A549 (cell line): Measurements from ENCODE around the gene ZBED4. TPM values are rescaled to one million over a fixed set of nuclear protein-coding genes. Genes with fewer than 3 reads are reported as not detected.

Experiments used
- ATAC-seq, 2 experiments: fragments of 200-7000 bp in 1 of 2; fragments of >200 bp in 1 of 2; cut with Nextera tagmentation in 1 of 2; cut with Tn5 transposase in 1 of 2; 3 replicates each; pipeline versions ENCODE4 v1.8.0 to v1.9.1; 2018 to 2020; ENCODE audit warnings: mild to moderate bottlenecking in 1 of 2, moderate library complexity in 1 of 2
- CTCF ChIA-PET: fragments of 300-600 bp; sonication (Branson Sonifier 250); formaldehyde crosslinking; extraction: SDS; loops from one replicate; lab custom pipeline; 2021; ENCODE audit warnings: antibody characterized with exemption, inconsistent platforms; lab: Yijun Ruan, JAX
- POLR2A ChIA-PET: fragments of 350-600 bp; formaldehyde crosslinking; extraction: SDS; loops from one replicate; lab custom pipeline; 2021; ENCODE audit warnings: antibody characterized with exemption, inconsistent platforms; lab: Yijun Ruan, JAX
- DNase-seq, 2 experiments: peaks; one replicate each; pipeline versions ENCODE4 v3.0.0 to v3.0.0-alpha.2; 2011 to 2016; ENCODE audit warnings: low read depth in 1 of 2, low spot score in 1 of 2
- FAIRE-seq: peaks from 2 replicates; lab custom pipeline; 2011; peaks lifted over from hg19 to GRCh38; lab: Jason Lieb, UNC
- H3K27ac ChIP-seq, 2 experiments: fragments of >200 bp; sonication (Bioruptor Twin); formaldehyde crosslinking; 3 replicates each; pipeline ENCODE4 v1.5.1; 2016 to 2017
- H3K4me1 ChIP-seq: fragments of >200 bp; sonication (Bioruptor Twin); formaldehyde crosslinking; 3 replicates; pipeline ENCODE4 v1.6.1; 2016
- H3K4me2 ChIP-seq: fragments of >200 bp; sonication (Bioruptor Twin); formaldehyde crosslinking; 3 replicates; pipeline ENCODE4 v1.6.1; 2016
- H3K4me3 ChIP-seq: fragments of >200 bp; sonication (Bioruptor Twin); formaldehyde crosslinking; 3 replicates; pipeline ENCODE4 v1.5.1; 2016
- H3K9me3 ChIP-seq: fragments of >200 bp; sonication (Bioruptor Twin); formaldehyde crosslinking; 3 replicates; pipeline ENCODE4 v1.6.1; 2016
- CEBPB ChIP-seq, 2 experiments: fragments of >200 bp in 1 of 2; sonication (Bioruptor Twin) in 1 of 2; formaldehyde crosslinking in 1 of 2; IDR thresholded peaks; 2 replicates each; pipeline ENCODE4 v1.6.1; 2012 to 2016
- CHD4 ChIP-seq: fragments of 200-600 bp; sonication (generic); IDR thresholded peaks from 2 replicates; pipeline ENCODE4 v1.6.1; 2016; ENCODE audit warnings: antibody characterized with exemption, mild to moderate bottlenecking, borderline replicate concordance
- EHF ChIP-seq: fragments of 250-450 bp; sonication (Bioruptor Pico); IDR thresholded peaks from 2 replicates; pipeline ENCODE4 v1.5.0; 2020; ENCODE audit warnings: mild to moderate bottlenecking
- FOSL2 ChIP-seq, 2 experiments: fragments of 450-650 bp in 1 of 2; fragments of >200 bp in 1 of 2; sonication (Bioruptor Twin) in 1 of 2; formaldehyde crosslinking; IDR thresholded peaks; 2 replicates each; pipeline versions ENCODE4 v1.5.0 to v1.6.1; 2016 to 2020; ENCODE audit warnings: mild to moderate bottlenecking in 1 of 2, moderate library complexity in 1 of 2
- HDAC2 ChIP-seq: fragments of 200-600 bp; sonication (generic); IDR thresholded peaks from 2 replicates; pipeline ENCODE4 v1.6.1; 2016
- HEYL ChIP-seq: fragments of 250-450 bp; sonication (Bioruptor Pico); IDR thresholded peaks from 2 replicates; pipeline ENCODE4 v1.8.0; 2021; ENCODE audit warnings: mild to moderate bottlenecking, moderate library complexity
- HOXA7 ChIP-seq: fragments of 250-450 bp; sonication (Bioruptor Pico); IDR thresholded peaks from 2 replicates; pipeline ENCODE4 v1.5.0; 2020; ENCODE audit warnings: mild to moderate bottlenecking, moderate library complexity
- JUN ChIP-seq, 2 experiments: fragments of >200 bp; sonication (Bioruptor Twin); formaldehyde crosslinking; IDR thresholded peaks; 2 replicates in 1 of 2; 3 replicates in 1 of 2; pipeline ENCODE4 v1.6.1; 2016 to 2017
- JUNB ChIP-seq: fragments of >200 bp; sonication (Bioruptor Twin); formaldehyde crosslinking; IDR thresholded peaks from 2 replicates; pipeline ENCODE4 v1.6.1; 2016
- KDM1A ChIP-seq: fragments of 200-600 bp; sonication (generic); IDR thresholded peaks from 2 replicates; pipeline ENCODE4 v1.6.1; 2016; ENCODE audit warnings: low read depth, mild to moderate bottlenecking
- MAFK ChIP-seq: fragments of 450-650 bp; IDR thresholded peaks from 2 replicates; pipeline ENCODE4 v1.6.1; 2014; ENCODE audit not compliant: partially characterized antibody
- MAZ ChIP-seq: fragments of 150-350 bp; IDR thresholded peaks from 2 replicates; pipeline ENCODE4 v1.6.1; 2014; ENCODE audit warnings: antibody characterized with exemption, low read depth, low read length, borderline replicate concordance
- NPAS2 ChIP-seq: fragments of 250-450 bp; sonication (Bioruptor Pico); IDR thresholded peaks from 2 replicates; pipeline ENCODE4 v1.8.0; 2022; ENCODE audit warnings: mild to moderate bottlenecking, moderate library complexity, borderline replicate concordance
- POLR2AphosphoS2 ChIP-seq: conservative IDR thresholded peaks from 2 replicates; pipeline ENCODE4 v1.6.1; 2012; ENCODE audit warnings: low read length, improper control_type of control experiment, inconsistent platforms
- RFX5 ChIP-seq: fragments of 450-650 bp; IDR thresholded peaks from 2 replicates; pipeline ENCODE4 v1.7.1; 2014; ENCODE audit warnings: antibody characterized with exemption, mild to moderate bottlenecking, moderate library complexity
- SMC3 ChIP-seq: fragments of >200 bp; sonication (Bioruptor Twin); formaldehyde crosslinking; IDR thresholded peaks from 3 replicates; pipeline ENCODE4 v1.6.1; 2018; ENCODE audit warnings: inconsistent platforms
- SREBF2 ChIP-seq: fragments of 450-650 bp; IDR thresholded peaks from 2 replicates; pipeline ENCODE4 v1.6.1; 2014; ENCODE audit warnings: mild to moderate bottlenecking, moderate library complexity
- TP53 ChIP-seq: fragments of 250-450 bp; sonication (Bioruptor Pico); IDR thresholded peaks from 2 replicates; pipeline ENCODE4 v1.5.0; 2021; ENCODE audit warnings: mild to moderate bottlenecking, moderate library complexity
- USF2 ChIP-seq: fragments of 450-650 bp; IDR thresholded peaks from 2 replicates; pipeline ENCODE4 v1.6.1; 2014; ENCODE audit warnings: antibody characterized with exemption
- ZC3H11A ChIP-seq: fragments of 450-650 bp; IDR thresholded peaks from 2 replicates; pipeline ENCODE4 v1.6.1; 2014; ENCODE audit warnings: antibody characterized with exemption, mild to moderate bottlenecking
- WGBS: methylation state at CpG from one replicate; pipeline ENCODE4 v1.1.6; 2017; ENCODE audit errors: missing lambda C conversion rate; 5-methylcytosine and 5-hydroxymethylcytosine counted together
- polyA plus RNA-seq, 4 experiments: library from polyadenylated mRNA; depleted of rRNA in 3 of 4; stranded (reverse); fragments of >200 nt; fragmentation: RNase III in 1 of 4; extraction: RNeasy Plus Mini Kit Qiagen cat#74134 plus additional on column Dnase treatment in 1 of 4; gene quantifications; 2 replicates in 3 of 4; 3 replicates in 1 of 4; pipeline ENCODE4 v1.2.3, GENCODE V29; 2011 to 2017
- TF ChIP-seq, protein P1 (sequence below): fragments of 250-450 bp; sonication (Bioruptor Pico); IDR thresholded peaks from 2 replicates; pipeline ENCODE4 v1.5.0; 2021; ENCODE audit warnings: mild to moderate bottlenecking, moderate library complexity, borderline replicate concordance
- TF ChIP-seq, protein P2 (sequence below): fragments of 250-450 bp; sonication (Bioruptor Pico); IDR thresholded peaks from 2 replicates; pipeline ENCODE4 v1.5.0; 2020; ENCODE audit warnings: low read depth, mild to moderate bottlenecking, moderate library complexity
- TF ChIP-seq, protein P3 (sequence below): fragments of >200 bp; sonication (Bioruptor Twin); formaldehyde crosslinking; IDR thresholded peaks from 2 replicates; pipeline ENCODE4 v1.6.1; 2016
- TF ChIP-seq, protein P4 (sequence below): fragments of >200 bp; sonication (Bioruptor Twin); formaldehyde crosslinking; IDR thresholded peaks from 3 replicates; pipeline ENCODE4 v1.5.1; 2016

Gene ZBED4
- polyA plus RNA-seq, 2 of the 4 experiments (the other 2 are of a cell fraction), result 8.6 to 9.5 TPM

GRCh38 chr22:49856343-49856742, 2.7 kb downstream of the ZBED4 start:
- CTCF ChIA-PET, result interaction anchor here (1.2 kb wide), 1 partner anchor 59 kb away, joined by 4 read pairs; no protein-coding TSS in a partner anchor
- no peak for FAIRE-seq
- 97% methylated on average over 22 of the region's 23 CpGs for WGBS
- no peaks in the 10 kb centered on the region for H3K9me3 ChIP-seq
- H3K4me2 ChIP-seq, result peak overlapping the region; percentile 86; the same call in 1 of the 3 replicates
- no peak for ATAC-seq
- POLR2A ChIA-PET, result no interaction called here
- TF ChIP-seq MAFK (no peak), HEYL (CRISPR knock-in tag) (no peak), ZC3H11A (no peak), NPAS2 (CRISPR knock-in tag) (no peak), HDAC2 (no peak), KDM1A (no peak), FOSL2 (IDR thresholded peaks at IDR 0.05) (no peak), FOSL2 (CRISPR knock-in tag; IDR thresholded peaks at IDR 0.05) (no peak), EHF (CRISPR knock-in tag) (no peak), JUN (IDR thresholded peaks at IDR 0.05) (no peak), HOXA7 (CRISPR knock-in tag) (no peak), TP53 (CRISPR knock-in tag) (no peak), JUNB (no peak), SREBF2 (no peak), MAZ (no peak)
- TF ChIP-seq, protein P1, sequence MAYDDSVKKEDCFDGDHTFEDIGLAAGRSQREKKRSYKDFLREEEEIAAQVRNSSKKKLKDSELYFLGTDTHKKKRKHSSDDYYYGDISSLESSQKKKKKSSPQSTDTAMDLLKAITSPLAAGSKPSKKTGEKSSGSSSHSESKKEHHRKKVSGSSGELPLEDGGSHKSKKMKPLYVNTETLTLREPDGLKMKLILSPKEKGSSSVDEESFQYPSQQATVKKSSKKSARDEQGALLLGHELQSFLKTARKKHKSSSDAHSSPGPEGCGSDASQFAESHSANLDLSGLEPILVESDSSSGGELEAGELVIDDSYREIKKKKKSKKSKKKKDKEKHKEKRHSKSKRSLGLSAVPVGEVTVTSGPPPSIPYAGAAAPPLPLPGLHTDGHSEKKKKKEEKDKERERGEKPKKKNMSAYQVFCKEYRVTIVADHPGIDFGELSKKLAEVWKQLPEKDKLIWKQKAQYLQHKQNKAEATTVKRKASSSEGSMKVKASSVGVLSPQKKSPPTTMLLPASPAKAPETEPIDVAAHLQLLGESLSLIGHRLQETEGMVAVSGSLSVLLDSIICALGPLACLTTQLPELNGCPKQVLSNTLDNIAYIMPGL (CRISPR knock-in tag), result no peak
- TF ChIP-seq, protein P2, sequence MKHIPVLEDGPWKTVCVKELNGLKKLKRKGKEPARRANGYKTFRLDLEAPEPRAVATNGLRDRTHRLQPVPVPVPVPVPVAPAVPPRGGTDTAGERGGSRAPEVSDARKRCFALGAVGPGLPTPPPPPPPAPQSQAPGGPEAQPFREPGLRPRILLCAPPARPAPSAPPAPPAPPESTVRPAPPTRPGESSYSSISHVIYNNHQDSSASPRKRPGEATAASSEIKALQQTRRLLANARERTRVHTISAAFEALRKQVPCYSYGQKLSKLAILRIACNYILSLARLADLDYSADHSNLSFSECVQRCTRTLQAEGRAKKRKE, result no peak
- TF ChIP-seq, protein P3, sequence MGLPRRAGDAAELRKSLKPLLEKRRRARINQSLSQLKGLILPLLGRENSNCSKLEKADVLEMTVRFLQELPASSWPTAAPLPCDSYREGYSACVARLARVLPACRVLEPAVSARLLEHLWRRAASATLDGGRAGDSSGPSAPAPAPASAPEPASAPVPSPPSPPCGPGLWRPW, result no peak
- TF ChIP-seq, protein P4, sequence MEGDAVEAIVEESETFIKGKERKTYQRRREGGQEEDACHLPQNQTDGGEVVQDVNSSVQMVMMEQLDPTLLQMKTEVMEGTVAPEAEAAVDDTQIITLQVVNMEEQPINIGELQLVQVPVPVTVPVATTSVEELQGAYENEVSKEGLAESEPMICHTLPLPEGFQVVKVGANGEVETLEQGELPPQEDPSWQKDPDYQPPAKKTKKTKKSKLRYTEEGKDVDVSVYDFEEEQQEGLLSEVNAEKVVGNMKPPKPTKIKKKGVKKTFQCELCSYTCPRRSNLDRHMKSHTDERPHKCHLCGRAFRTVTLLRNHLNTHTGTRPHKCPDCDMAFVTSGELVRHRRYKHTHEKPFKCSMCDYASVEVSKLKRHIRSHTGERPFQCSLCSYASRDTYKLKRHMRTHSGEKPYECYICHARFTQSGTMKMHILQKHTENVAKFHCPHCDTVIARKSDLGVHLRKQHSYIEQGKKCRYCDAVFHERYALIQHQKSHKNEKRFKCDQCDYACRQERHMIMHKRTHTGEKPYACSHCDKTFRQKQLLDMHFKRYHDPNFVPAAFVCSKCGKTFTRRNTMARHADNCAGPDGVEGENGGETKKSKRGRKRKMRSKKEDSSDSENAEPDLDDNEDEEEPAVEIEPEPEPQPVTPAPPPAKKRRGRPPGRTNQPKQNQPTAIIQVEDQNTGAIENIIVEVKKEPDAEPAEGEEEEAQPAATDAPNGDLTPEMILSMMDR, result no peak
- peaks cover 12% of the 10 kb centered on the region for H3K4me1 ChIP-seq
- no peak overlapping the region for H3K4me3 ChIP-seq
- no peak for DNase-seq
- H3K27ac ChIP-seq, result no peak overlapping the region

GRCh38 chr22:49856766-49857618, 3.3 kb downstream of the ZBED4 start:
- WGBS, result 95% methylated on average over 16 of the region's 31 CpGs
- DNase-seq (no peak), ATAC-seq (no peak), FAIRE-seq (no peak)
- Histone ChIP-seq H3K27ac (no peak overlapping the region), H3K4me1 (peaks cover 12% of the 10 kb centered on the region), H3K9me3 (no peaks in the 10 kb centered on the region), H3K4me3 (no peak overlapping the region), H3K4me2 (no peak overlapping the region)
- TF ChIP-seq USF2 (no peak), CHD4 (no peak), EHF (CRISPR knock-in tag) (no peak), HDAC2 (no peak), NPAS2 (CRISPR knock-in tag) (no peak), POLR2AphosphoS2 (no peak), SMC3 (no peak), KDM1A (no peak), RFX5 (no peak), CEBPB (IDR thresholded peaks at IDR 0.05) (no peak)
- ChIA-PET CTCF (interaction anchor here (1.2 kb wide), 1 partner anchor 58 kb away, joined by 4 read pairs; no protein-coding TSS in a partner anchor), POLR2A (no interaction called here)
